ENCODE measurements around the gene NIPA2. TPM values are rescaled to one million over a fixed set of nuclear protein-coding genes. Genes with fewer than 3 reads are reported as not detected.

NIPA2 gene
- total and polyA plus RNA-seq, 2 of the 8 experiments (the other 6 are each of a cell fraction or from before 2014, with no cell fraction given), result 38.5 to 81.7 TPM

DNA sequence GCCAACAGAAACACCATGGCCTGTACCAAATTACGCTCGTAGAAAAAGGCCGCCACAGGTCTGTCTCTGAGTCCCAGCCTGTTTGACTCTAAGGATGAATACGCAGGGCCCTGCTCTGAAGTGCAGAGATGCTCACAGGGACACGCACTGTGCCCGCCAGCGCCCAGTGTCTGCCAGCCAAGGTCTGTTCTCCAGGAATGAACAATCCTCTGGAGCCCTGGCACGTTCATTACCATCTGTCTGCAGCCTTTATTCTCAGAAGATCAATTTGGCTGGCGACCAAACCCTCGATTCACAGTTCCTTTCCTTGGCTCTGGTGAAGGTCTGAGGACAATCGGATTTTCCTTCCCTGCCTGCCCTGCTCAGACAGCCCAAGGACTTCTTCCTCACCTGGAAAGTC lies 66.3 kb downstream of the NIPA2 start:
- Histone ChIP-seq H4K5ac (ENCODE audit: insufficient read length, low read depth, low read length) (no peak overlapping the region), H2BK5ac (ENCODE audit: low read depth, low read length) (no peak overlapping the region), H3K4me3 (ENCODE audit: extremely low read depth in 1 of 4, insufficient read depth in 2 of 4, low read depth in 3 of 4, low read length in 4 of 4) (no peak overlapping the region), H3K14ac (ENCODE audit: insufficient read length) (no peak overlapping the region), H3K27ac (ENCODE audit: low read depth, low read length) (no peak overlapping the region), H3K4me1 (replicated peaks in 1 of 4; ENCODE audit: control insufficient read depth in 3 of 4, insufficient read depth in 4 of 4, low read length in 3 of 4) (no peaks in the 10 kb centered on the region), H2AK5ac (ENCODE audit: low read depth, low read length) (no peak overlapping the region), H3K36me3 (ENCODE audit: control insufficient read depth in 2 of 4, insufficient read depth in 4 of 4, low read length in 3 of 4) (peaks cover 0 to 3% (median 0%) of the 10 kb centered on the region in 4 experiments; a peak in 3 of 8 replicates), H3K18ac (ENCODE audit: extremely low read depth, low read length) (no peak overlapping the region), H2BK120ac (replicated peaks; ENCODE audit: low read depth, low read length) (no peak overlapping the region), H2BK15ac (ENCODE audit: low read length) (no peak overlapping the region), H3K56ac (replicated peaks; ENCODE audit: insufficient read length, low read depth, low read length) (no peak overlapping the region), H3K79me2 (ENCODE audit: control insufficient read depth in 1 of 2, insufficient read depth in 2 of 2, low read length in 2 of 2) (no peaks in the 10 kb centered on the region), H2BK12ac (ENCODE audit: low read depth, low read length) (no peak overlapping the region), H4K20me1 (replicated peaks in 1 of 2; ENCODE audit: control insufficient read depth in 1 of 2, insufficient read depth in 2 of 2, low read length in 2 of 2) (peaks cover 2 to 5% of the 10 kb centered on the region in 2 experiments), H3K4ac (replicated peaks; ENCODE audit: insufficient read length, low read depth, low read length) (no peak overlapping the region), H3K4me2 (ENCODE audit: insufficient read depth in 1 of 2, low read depth in 2 of 2, low read length in 2 of 2) (no peak overlapping the region), H2BK20ac (ENCODE audit: low read length) (no peak overlapping the region), H4K91ac (replicated peaks; ENCODE audit: insufficient read length, low read length) (no peak overlapping the region), H3K23ac (ENCODE audit: insufficient read length) (no peak overlapping the region), H4K8ac (ENCODE audit: extremely low read depth, insufficient read depth, low read length) (no peak overlapping the region), H3K9me3 (ENCODE audit: insufficient read depth in 2 of 2, low read depth in 1 of 2, low read length in 1 of 2) (no peaks in the 10 kb centered on the region), H3K79me1 (ENCODE audit: low read depth, low read length) (no peaks in the 10 kb centered on the region), H2AFZ (ENCODE audit: low read length) (no peak overlapping the region), H3K27me3 (replicated peaks in 1 of 4; ENCODE audit: control insufficient read depth in 3 of 4, extremely low read depth in 1 of 4, insufficient read depth in 3 of 4, low read length in 3 of 4) (no peaks in the 10 kb centered on the region; a peak in 1 of 7 replicates), H3K23me2 (ENCODE audit: low read depth, low read length) (0 out of 2 replicates have a peak, but pooled peaks cover 2% of the 10 kb centered on the region), H3K9ac (replicated peaks in 1 of 4; ENCODE audit: extremely low read depth in 1 of 4, low read depth in 3 of 4, low read length in 3 of 4) (no peak overlapping the region)
- ChIA-PET CTCF (ENCODE audit: partially characterized antibody) (no interaction called here), POLR2A (ENCODE audit: partially characterized antibody) (no interaction called here)
- DNase-seq (ENCODE audit: low read depth in 1 of 2, low spot score in 2 of 2) (no peak), FAIRE-seq (no peak)
- WGBS, 2 experiments (ENCODE audit: extremely low coverage in 1 of 2, insufficient coverage in 1 of 2, insufficient read length in 1 of 2, insufficient replicate concordance in 2 of 2, low coverage in 1 of 2, low lambda C conversion rate in 2 of 2, missing lambda C conversion rate in 1 of 2), result 96% methylated on average over 11 of the region's 11 CpGs; no CpG with 5 or more reads in 1 of the 2 experiments
- TF ChIP-seq CHD2 (IDR thresholded peaks at IDR 0.05; ENCODE audit: low read length), result no peak
- no peak for TF ChIP-seq CTBP2 (IDR thresholded peaks at IDR 0.05; ENCODE audit: borderline replicate concordance, insufficient read depth, insufficient read length, low read length)
- TF ChIP-seq, protein P1, sequence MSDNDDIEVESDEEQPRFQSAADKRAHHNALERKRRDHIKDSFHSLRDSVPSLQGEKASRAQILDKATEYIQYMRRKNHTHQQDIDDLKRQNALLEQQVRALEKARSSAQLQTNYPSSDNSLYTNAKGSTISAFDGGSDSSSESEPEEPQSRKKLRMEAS (IDR thresholded peaks at IDR 0.05), result no peak
- no peak for TF ChIP-seq SIRT6 (IDR thresholded peaks at IDR 0.05; ENCODE audit: low read length)

Data from H1 (cell line).